Thymus (tissue), 11 donors: ENCODE measurements around the gene APP. TPM values are rescaled to one million over a fixed set of nuclear protein-coding genes. Genes with fewer than 3 reads are reported as not detected.

Experiments
- DNase-seq, 9 donors: peaks; one replicate each; pipeline ENCODE4 v3.0.0-alpha.2; 2013; ENCODE audit warnings: low spot score in 9 of 9, low read depth in 6 of 9, missing footprints in 1 of 9
- H3K27ac ChIP-seq, 2 donors: one replicate each; pipeline ENCODE4 v1.5.1; 2013; ENCODE audit warnings: control low read depth in 1 of 2, low read depth in 1 of 2, low read length in 1 of 2, mild to moderate bottlenecking in 1 of 2, moderate library complexity in 1 of 2
- H3K27me3 ChIP-seq, 2 donors: one replicate each; pipeline ENCODE4 v1.5.1; 2013; ENCODE audit warnings: low read length in 1 of 2; ENCODE audit not compliant: control insufficient read depth in 2 of 2, insufficient read depth in 1 of 2
- H3K36me3 ChIP-seq, 2 donors: one replicate each; pipeline ENCODE4 v1.5.1; 2013; ENCODE audit warnings: low read length in 1 of 2, mild to moderate bottlenecking in 1 of 2, moderate library complexity in 1 of 2; ENCODE audit not compliant: control insufficient read depth in 2 of 2, insufficient read depth in 2 of 2
- H3K4me1 ChIP-seq, 2 donors: one replicate each; pipeline ENCODE4 v1.5.1; 2013; ENCODE audit warnings: low read length in 2 of 2; ENCODE audit not compliant: control insufficient read depth in 2 of 2, insufficient read depth in 2 of 2
- H3K4me3 ChIP-seq, 2 donors: one replicate each; pipeline ENCODE4 v1.5.1; 2013; ENCODE audit warnings: low read length in 2 of 2, control low read depth in 1 of 2, mild to moderate bottlenecking in 1 of 2
- H3K9me3 ChIP-seq, 2 donors: one replicate each; pipeline ENCODE4 v1.5.1; 2013; ENCODE audit warnings: low read length in 1 of 2, mild to moderate bottlenecking in 1 of 2; ENCODE audit not compliant: control insufficient read depth in 2 of 2, insufficient read depth in 1 of 2
- WGBS: extraction: QIAGEN DNeasy Blood & Tissue Kit; methylation state at CpG from one replicate; pipeline ENCODE4 v1.1.7; 2013; 5-methylcytosine and 5-hydroxymethylcytosine counted together
- polyA plus RNA-seq: library from polyadenylated mRNA; stranded (reverse); fragments of 200-250 nt; gene quantifications from one replicate; pipeline ENCODE4 v1.2.3, GENCODE V29; 2013
- total RNA-seq: library from RNA; stranded (reverse); fragments of 120-200 nt; gene quantifications from one replicate; pipeline ENCODE4 v1.2.4, GENCODE V29; 2013
- donor health status: healthy.

APP gene
- total and polyA plus RNA-seq, 2 donors = 110 to 152 TPM

DNA sequence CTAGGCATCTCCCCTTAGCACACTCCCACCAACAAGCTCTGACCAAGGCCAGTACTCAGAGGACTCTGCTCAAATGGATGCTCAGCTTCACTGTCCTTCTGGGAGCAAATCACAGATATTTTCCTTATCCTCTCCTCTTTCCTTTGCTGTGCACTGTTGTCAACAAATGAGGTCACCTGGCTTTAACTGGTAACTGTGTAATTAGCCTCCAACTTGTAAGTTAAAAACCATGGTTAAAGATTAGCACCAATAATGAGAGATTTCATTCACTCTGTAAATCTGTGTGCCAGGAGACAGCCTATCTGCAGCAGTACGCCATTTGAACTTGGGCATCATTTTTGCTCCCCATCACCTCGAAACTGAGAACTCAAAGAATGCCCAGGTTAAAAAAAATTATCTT lies 286.3 kb downstream of the APP start:
- H3K27me3 ChIP-seq = peaks cover 0 to 2% of the 10 kb centered on the region in 2 donors
- peaks cover 0 to 7% of the 10 kb centered on the region in 2 donors for H3K36me3 ChIP-seq

GRCh38 chr21:25881524-25882376 lies 288.8 kb downstream of the APP start:
- Histone ChIP-seq H3K9me3 (no peaks in the 10 kb centered on the region), H3K4me3 (no peak overlapping the region), H3K27me3 (peaks cover 0 to 2% of the 10 kb centered on the region in 2 donors), H3K4me1 (no peaks in the 10 kb centered on the region), H3K27ac (no peak overlapping the region), H3K36me3 (no peaks in the 10 kb centered on the region)
- WGBS = 74% methylated on average over 17 of the region's 17 CpGs
- peak in 8 of 9 donors; percentile 21 to 71 (median 54) for DNase-seq

More for the DNA sequence above, 286.3 kb downstream of the APP start:
- Histone ChIP-seq H3K9me3 (no peaks in the 10 kb centered on the region), H3K4me1 (no peaks in the 10 kb centered on the region), H3K4me3 (no peak overlapping the region), H3K27ac (no peak overlapping the region)
- WGBS = 93% methylated on average over 2 of the region's 2 CpGs
- DNase-seq = no peak

GRCh38 chr21:25879203-25879602 lies 291.4 kb downstream of the APP start:
- WGBS = 97% methylated on average over 3 of the region's 3 CpGs
- H3K4me3 ChIP-seq = no peak overlapping the region
- H3K27ac ChIP-seq = no peak overlapping the region
- H3K4me1 ChIP-seq = peaks cover 0 to 2% of the 10 kb centered on the region in 2 donors
- H3K27me3 ChIP-seq = peaks cover 0 to 2% of the 10 kb centered on the region in 2 donors
- H3K9me3 ChIP-seq = no peaks in the 10 kb centered on the region
- no peak for DNase-seq
- no peaks in the 10 kb centered on the region for H3K36me3 ChIP-seq

DNA sequence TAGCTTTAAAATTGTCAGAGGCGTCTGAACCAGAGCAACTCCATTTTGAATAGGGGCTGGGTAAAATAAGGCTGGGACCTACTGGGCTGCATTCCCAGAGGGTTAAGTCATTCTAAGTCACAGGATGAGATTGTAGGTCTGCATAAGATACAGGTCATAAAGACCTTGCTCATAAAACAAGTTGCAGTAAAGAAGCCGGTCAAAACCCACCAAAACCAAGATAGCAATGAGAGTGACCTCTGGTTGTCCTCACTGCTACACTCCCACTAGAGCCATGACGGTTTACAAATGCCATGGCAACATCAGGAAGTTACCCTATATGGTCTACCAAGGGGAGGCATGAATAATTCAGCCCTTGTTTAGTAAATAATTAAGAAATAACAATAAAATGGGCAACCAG lies 292.2 kb downstream of the APP start:
- Histone ChIP-seq H3K27me3 (peaks cover 0 to 2% of the 10 kb centered on the region in 2 donors), H3K36me3 (no peaks in the 10 kb centered on the region), H3K27ac (no peak overlapping the region), H3K4me1 (peaks cover 0 to 2% of the 10 kb centered on the region in 2 donors), H3K9me3 (no peaks in the 10 kb centered on the region), H3K4me3 (no peak overlapping the region)
- no peak for DNase-seq
- WGBS = 95% methylated on average over 3 of the region's 3 CpGs

DNA sequence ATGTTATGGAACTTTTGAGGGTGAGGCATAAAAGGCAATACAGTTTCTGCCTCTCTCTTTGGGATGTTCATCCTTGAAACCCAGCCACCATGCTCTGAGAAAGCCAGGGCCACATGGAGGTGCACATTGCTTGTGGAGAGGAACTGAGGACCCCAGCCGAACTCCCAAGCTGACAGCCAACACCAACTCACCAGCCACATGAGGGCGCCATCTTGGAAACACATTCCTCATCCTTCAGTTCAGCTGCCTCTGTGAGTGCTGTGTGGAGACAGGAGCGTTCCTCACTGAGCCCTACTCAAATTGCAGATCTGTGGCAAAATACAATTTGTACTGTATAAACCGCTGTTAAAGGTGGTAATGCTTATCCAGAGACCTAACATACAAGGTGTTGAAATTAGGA lies 298.3 kb downstream of the APP start:
- no peaks in the 10 kb centered on the region for H3K27me3 ChIP-seq
- peaks cover 0 to 5% of the 10 kb centered on the region in 2 donors for H3K9me3 ChIP-seq
- peaks cover 0 to 2% of the 10 kb centered on the region in 2 donors for H3K4me1 ChIP-seq
- over 99% methylated on average over 4 of the region's 4 CpGs for WGBS
- DNase-seq = no peak
- no peak overlapping the region for H3K27ac ChIP-seq
- H3K36me3 ChIP-seq = no peaks in the 10 kb centered on the region
- H3K4me3 ChIP-seq = no peak overlapping the region

DNA sequence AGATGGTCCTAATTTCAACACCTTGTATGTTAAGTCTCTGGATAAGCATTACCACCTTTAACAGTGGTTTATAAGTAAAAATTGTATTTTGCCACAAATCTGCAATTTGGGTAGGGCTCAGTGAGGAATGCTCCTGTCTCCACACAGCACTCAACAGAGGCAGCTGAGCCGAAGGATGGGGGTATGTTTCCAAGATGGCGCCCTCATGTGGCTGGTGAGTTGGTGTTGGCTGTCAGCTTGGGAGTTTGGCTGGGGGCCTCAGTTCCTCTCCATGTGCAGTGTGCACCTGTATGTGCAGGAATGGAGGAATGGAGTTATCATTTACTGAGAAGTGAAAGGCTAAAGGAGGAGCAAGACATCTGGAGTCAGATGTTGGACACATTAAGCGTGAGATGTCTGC lies 299.0 kb downstream of the APP start:
- Histone ChIP-seq H3K4me3 (no peak overlapping the region), H3K27ac (no peak overlapping the region), H3K4me1 (peaks cover 0 to 2% of the 10 kb centered on the region in 2 donors), H3K36me3 (no peaks in the 10 kb centered on the region), H3K27me3 (no peaks in the 10 kb centered on the region), H3K9me3 (peaks cover 0 to 5% of the 10 kb centered on the region in 2 donors)
- 96% methylated on average over 3 of the region's 3 CpGs for WGBS
- no peak for DNase-seq

DNA sequence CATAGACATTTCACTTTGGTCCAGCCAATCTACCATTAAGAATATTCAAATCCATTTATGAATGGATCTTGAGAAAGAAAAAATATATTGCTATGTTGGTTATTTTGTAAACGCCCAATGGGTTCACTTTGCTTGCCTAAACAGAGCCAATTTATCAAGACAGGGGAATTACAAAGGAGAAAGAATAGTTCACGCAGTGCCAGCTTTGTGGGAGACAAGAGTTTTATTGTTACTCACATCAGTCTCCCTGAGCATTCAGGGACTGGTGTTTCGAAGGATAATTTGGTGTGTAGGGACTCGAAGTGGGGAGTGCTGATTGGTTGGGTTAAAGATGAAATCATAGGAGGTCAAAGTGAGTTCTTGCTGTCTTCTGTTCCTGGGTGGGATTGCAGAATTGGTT lies 300.5 kb downstream of the APP start:
- no peak overlapping the region for H3K27ac ChIP-seq
- H3K36me3 ChIP-seq = no peaks in the 10 kb centered on the region
- no peaks in the 10 kb centered on the region for H3K27me3 ChIP-seq
- no peak overlapping the region for H3K4me3 ChIP-seq
- DNase-seq = no peak
- H3K4me1 ChIP-seq = peaks cover 0 to 4% of the 10 kb centered on the region in 2 donors
- H3K9me3 ChIP-seq = peaks cover 0 to 5% of the 10 kb centered on the region in 2 donors
- 97% methylated on average over 4 of the region's 4 CpGs for WGBS

DNA sequence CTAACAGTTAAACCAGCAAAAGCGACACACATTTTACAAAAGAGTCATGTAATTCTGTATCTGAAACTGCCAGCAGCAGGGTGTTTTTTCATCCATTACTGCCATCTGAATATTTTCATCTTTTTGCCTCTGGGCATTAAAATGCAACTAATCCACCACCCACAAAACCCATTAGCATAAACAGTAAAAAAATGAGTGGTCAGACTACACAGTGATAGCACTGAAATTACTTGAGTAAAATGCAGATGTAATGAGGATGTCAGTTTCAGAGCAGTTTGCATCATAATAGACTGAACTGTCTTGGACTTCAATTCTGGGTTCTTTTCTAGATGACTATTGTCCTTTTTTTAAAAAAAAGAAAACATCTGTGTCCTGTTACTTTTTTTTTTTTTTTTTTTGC lies 303.5 kb downstream of the APP start:
- Histone ChIP-seq H3K27me3 (no peaks in the 10 kb centered on the region), H3K36me3 (no peaks in the 10 kb centered on the region), H3K9me3 (no peaks in the 10 kb centered on the region), H3K4me3 (no peak overlapping the region), H3K4me1 (peaks cover under 1 to 4% of the 10 kb centered on the region in 2 donors), H3K27ac (no peak overlapping the region)
- DNase-seq = no peak
- 96% methylated on average over 1 of the region's 1 CpG for WGBS

GRCh38 chr21:25863747-25864146 lies 306.8 kb downstream of the APP start:
- 93% methylated on average over 4 of the region's 4 CpGs for WGBS
- H3K27ac ChIP-seq = no peak overlapping the region
- no peaks in the 10 kb centered on the region for H3K36me3 ChIP-seq
- no peaks in the 10 kb centered on the region for H3K9me3 ChIP-seq
- H3K27me3 ChIP-seq = no peaks in the 10 kb centered on the region
- H3K4me3 ChIP-seq = no peak overlapping the region
- DNase-seq = no peak
- H3K4me1 ChIP-seq = peaks cover 2 to 5% of the 10 kb centered on the region in 2 donors
